T-cell (primary cell): ENCODE data around the gene CDK11A. TPM values are rescaled to one million over a fixed set of nuclear protein-coding genes. Genes with fewer than 3 reads are reported as not detected.
"Not testable (repeated sequence)": the region's sequence is repeated elsewhere in the genome, so short reads cannot be mapped to it uniquely, and the experiment has no call there.

Experiments used
- ATAC-seq, 4 experiments: fragments of 200-7000 bp in 3 of 4; fragments of 150-1000 bp in 1 of 4; cut with Tn5 transposase; replicated peaks in 1 of 4; 1 replicate in 3 of 4; 2 replicates in 1 of 4; pipeline ENCODE4 v1.10.0; 2021; ENCODE audit warnings: moderate library complexity in 3 of 4, mild to moderate bottlenecking in 2 of 4, moderate number of reproducible peaks in 1 of 4
- CTCF ChIA-PET, 2 donors: fragments of 300-600 bp; sonication (Branson Sonifier 250); formaldehyde crosslinking; loops; one replicate each; lab custom pipeline; 2022; ENCODE audit warnings: antibody characterized with exemption in 2 of 2; lab: Charles Lee
- POLR2A ChIA-PET, 2 donors: fragments of 300-600 bp; sonication (Branson Sonifier 250); formaldehyde crosslinking; loops; one replicate each; lab custom pipeline; 2022; ENCODE audit warnings: antibody characterized with exemption in 2 of 2; lab: Charles Lee
- DNase-seq, 35 experiments: peaks; one replicate each; pipeline versions ENCODE4 v3.0.0 to v3.0.0-alpha.2; 2013 to 2023
- H3K27ac ChIP-seq: one replicate; pipeline ENCODE4 v1.5.1; 2013; ENCODE audit warnings: low read length
- H3K27me3 ChIP-seq, 2 experiments: replicated peaks in 1 of 2; 1 replicate in 1 of 2; 2 replicates in 1 of 2; pipeline versions ENCODE4 v1.6.1 to v1.7.0; 2013; ENCODE audit warnings: low read length in 1 of 2, mixed read lengths in 1 of 2; ENCODE audit not compliant: control insufficient read depth in 2 of 2, insufficient read depth in 2 of 2; ENCODE audit errors: extremely low read depth in 1 of 2
- H3K36me3 ChIP-seq, 2 donors: 1 replicate in 1 of 2; 2 replicates in 1 of 2; pipeline versions ENCODE4 v1.6.1 to v1.7.0; 2013; ENCODE audit warnings: low read length in 1 of 2; ENCODE audit not compliant: control insufficient read depth in 2 of 2, insufficient read depth in 1 of 2; ENCODE audit errors: extremely low read depth in 1 of 2
- H3K4me1 ChIP-seq, 2 experiments: 1 replicate in 1 of 2; 2 replicates in 1 of 2; pipeline versions ENCODE4 v1.6.1 to v1.7.0; 2013; ENCODE audit warnings: low read length in 2 of 2, mixed read lengths in 1 of 2; ENCODE audit not compliant: insufficient read depth in 2 of 2, control insufficient read depth in 1 of 2; ENCODE audit errors: extremely low read depth in 1 of 2
- H3K4me3 ChIP-seq, 2 donors: 1 replicate in 1 of 2; 2 replicates in 1 of 2; pipeline versions ENCODE4 v1.5.1 to v1.7.0; 2013; ENCODE audit warnings: mild to moderate bottlenecking in 2 of 2, low read length in 1 of 2, moderate library complexity in 1 of 2; ENCODE audit not compliant: control insufficient read depth in 1 of 2; ENCODE audit errors: extremely low read depth in 1 of 2
- H3K9me3 ChIP-seq: 2 replicates; pipeline ENCODE4 v1.7.0; 2013
- H3K27ac Mint-ChIP-seq, 2 donors: one replicate each; pipeline ENCODE4 v1.8.0; 2020 to 2021; ENCODE audit warnings: mild to moderate bottlenecking in 2 of 2, mixed read lengths in 2 of 2
- H3K27me3 Mint-ChIP-seq, 2 donors: one replicate each; pipeline ENCODE4 v1.8.0; 2021 to 2022; ENCODE audit warnings: mixed read lengths in 2 of 2
- H3K36me3 Mint-ChIP-seq: one replicate; pipeline ENCODE4 v1.8.0; 2021; ENCODE audit warnings: mixed read lengths
- H3K4me1 Mint-ChIP-seq, 3 donors: one replicate each; pipeline ENCODE4 v1.8.0; 2020 to 2022; ENCODE audit warnings: mixed read lengths in 3 of 3, mild to moderate bottlenecking in 1 of 3
- H3K4me3 Mint-ChIP-seq, 3 donors: one replicate each; pipeline ENCODE4 v1.8.0; 2020 to 2022; ENCODE audit warnings: mild to moderate bottlenecking in 3 of 3, mixed read lengths in 3 of 3, moderate library complexity in 3 of 3
- H3K9me3 Mint-ChIP-seq, 3 donors: one replicate each; pipeline ENCODE4 v1.8.0; 2020 to 2022; ENCODE audit warnings: mixed read lengths in 3 of 3
- WGBS: methylation state at CpG from one replicate; pipeline ENCODE4 v1.1.5; 2013; ENCODE audit warnings: missing lambda C conversion rate; ENCODE audit not compliant: insufficient coverage; 5-methylcytosine and 5-hydroxymethylcytosine counted together
- total RNA-seq, 35 experiments: library from RNA in 6 of 35; stranded (reverse) in 6 of 35; fragments of 120-200 nt in 1 of 35; gene quantifications; one replicate each; pipeline versions ENCODE4 v1.2.1 to v1.2.4 and lab custom pipeline; 2013 to 2026

CDK11A gene
- 100 to 1,000 TPM; 109 to 243 (median 182) TPM for total RNA-seq
- 77.5 TPM for total RNA-seq (2013)
- 2.4 to 13.9 (median 6.4) reads per million in 29 experiments for total RNA-seq (lab: John Stamatoyannopoulos, UW)

DNA sequence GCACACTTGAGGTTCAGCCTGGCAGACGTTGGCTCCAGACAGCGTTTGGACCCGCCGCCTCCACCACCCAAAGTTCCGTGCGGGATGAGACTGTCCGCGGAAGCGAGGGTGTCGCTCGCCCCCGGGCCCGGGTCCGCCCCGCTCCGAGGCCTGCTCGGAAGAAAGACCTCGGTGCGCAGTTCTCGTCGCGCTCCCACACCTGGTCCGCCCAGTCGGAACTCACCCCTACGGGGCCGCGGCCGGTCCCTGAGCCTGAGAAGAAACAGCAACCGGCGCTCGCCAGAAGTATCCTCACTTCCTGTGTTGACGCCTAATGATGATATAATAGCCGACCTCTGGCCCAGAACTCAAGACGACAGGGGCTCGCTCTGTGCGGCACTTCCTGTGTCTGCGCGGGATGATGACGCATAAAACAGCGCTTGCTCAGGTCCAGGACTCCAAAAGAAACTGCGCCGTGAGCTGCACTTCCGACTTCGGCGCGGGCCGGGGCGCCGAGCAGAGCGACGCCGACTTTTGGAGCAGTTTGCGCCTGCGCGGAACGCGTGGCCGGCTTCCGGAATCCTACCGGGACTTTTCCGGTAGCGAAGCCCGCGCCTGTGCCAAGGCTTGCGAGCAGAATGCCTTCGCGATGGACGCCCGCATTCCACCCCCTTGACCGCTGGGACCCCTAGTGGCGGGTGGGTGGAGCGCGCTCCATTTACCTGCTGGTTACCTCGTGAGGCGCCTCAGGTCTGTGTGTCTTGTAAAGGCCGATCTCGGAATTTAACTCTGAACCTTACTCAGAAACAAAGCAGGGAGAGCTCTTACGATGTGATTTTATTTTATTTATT lies at the start of gene CDK11A:
Gene CDK11A, minus strand, starts transcription at position 323 of the 830 bp plus-strand sequence. CDS start 1,539 bp downstream, outside the sequence.
- ATAC-seq (peak; percentile 89 to 94 (median 92)), DNase-seq (peak; percentile 86 to 100 (median 99))
- WGBS: 0% methylated on average over 38 of the region's 78 CpGs
- ChIA-PET CTCF (interaction anchor here in 1 of 2 donors (0.6 kb wide), 1 partner anchor 31 kb away, joined by 4 read pairs; no protein-coding TSS in a partner anchor), POLR2A (interaction anchor here in 1 of 2 donors (0.6 kb wide), 1 partner anchor 66 kb away, joined by 3 read pairs; no protein-coding TSS in a partner anchor)
- H3K9me3 Mint-ChIP-seq, H3K27me3 ChIP-seq, H3K9me3 ChIP-seq, H3K27me3 Mint-ChIP-seq: not testable (repeated sequence)
- Mint-ChIP-seq H3K4me3 (peak within 1 kb of the TSS; percentile 89 to 94 (median 93)), H3K4me1 (peaks cover 9 to 26% (median 19%) of the 10 kb centered on the region in 3 donors), H3K27ac (peak within 1 kb of the TSS; percentile 89 to 97), H3K36me3 (peaks cover 12% of the 10 kb centered on the region)
- Histone ChIP-seq H3K36me3 (peaks cover 0 to 19% of the 10 kb centered on the region in 2 donors), H3K27ac (peak within 1 kb of the TSS; percentile 78), H3K4me3 (peak within 1 kb of the TSS; percentile 38 to 76), H3K4me1 (peaks cover 6 to 19% of the 10 kb centered on the region in 2 experiments)

DNA sequence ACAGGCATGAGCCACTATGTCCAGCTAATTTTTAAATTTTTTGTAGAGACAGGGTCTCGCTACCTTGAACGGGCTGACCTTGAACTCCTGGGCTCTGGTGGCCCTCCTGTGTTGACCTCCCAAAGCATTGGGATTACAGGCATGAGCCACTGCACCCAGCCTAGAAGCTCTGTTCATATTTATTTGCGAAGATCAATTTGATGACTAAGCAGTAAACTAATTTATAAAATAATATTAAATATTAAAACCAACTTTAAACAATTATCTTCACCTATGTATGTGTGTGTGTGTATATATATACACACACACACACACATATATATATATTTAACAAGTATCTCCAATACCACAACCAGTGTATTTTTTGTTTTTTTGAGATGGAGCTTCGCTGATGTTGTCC lies 49.7 kb upstream of the CDK11A start:
- Histone ChIP-seq H3K36me3 (peaks cover 4 to 14% of the 10 kb centered on the region in 2 donors), H3K27ac (no peak overlapping the region), H3K27me3 (no peaks in the 10 kb centered on the region), H3K9me3 (peaks cover 2% of the 10 kb centered on the region), H3K4me1 (peaks cover 7 to 25% of the 10 kb centered on the region in 2 experiments), H3K4me3 (no peak overlapping the region)
- H3K27me3 Mint-ChIP-seq: no peaks in the 10 kb centered on the region
- no peak for ATAC-seq
- peaks cover 3 to 5% (median 4%) of the 10 kb centered on the region in 3 donors for H3K9me3 Mint-ChIP-seq
- ChIA-PET CTCF (interaction anchor here in 1 of 2 donors (0.6 kb wide), 1 partner anchor 11 kb away, joined by 4 read pairs; no protein-coding TSS in a partner anchor), POLR2A (no interaction called here)
- H3K27ac Mint-ChIP-seq: no peak overlapping the region
- WGBS: 100% methylated on average over 2 of the region's 4 CpGs
- no peak for DNase-seq
- H3K36me3 Mint-ChIP-seq: peaks cover 15% of the 10 kb centered on the region
- H3K4me3 Mint-ChIP-seq: no peak overlapping the region
- peaks cover 20 to 33% (median 28%) of the 10 kb centered on the region in 3 donors for H3K4me1 Mint-ChIP-seq

DNA sequence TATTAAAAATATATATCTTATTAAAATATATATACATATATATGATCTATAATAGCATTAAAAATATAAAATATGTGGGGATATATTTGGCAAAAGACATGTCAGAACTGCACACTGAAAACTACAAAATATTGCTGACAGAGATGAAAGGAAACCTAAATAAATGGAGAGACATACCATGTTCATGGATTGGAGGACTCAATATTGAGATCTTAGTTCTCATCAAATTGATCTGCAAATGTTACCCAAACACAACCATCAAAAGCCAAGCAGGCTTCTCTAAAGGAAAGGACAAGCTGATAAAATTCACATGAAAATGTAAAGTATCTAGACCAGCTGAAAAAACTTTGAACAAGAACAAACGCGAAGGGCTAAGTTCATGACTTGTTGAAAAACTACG lies 46.9 kb upstream of the CDK11A start:
- ChIA-PET CTCF (no interaction called here), POLR2A (interaction anchor here in 1 of 2 donors (0.5 kb wide), 1 partner anchor 69 kb away, joined by 4 read pairs; no protein-coding TSS in a partner anchor)
- H3K27me3 Mint-ChIP-seq: no peaks in the 10 kb centered on the region
- H3K27ac Mint-ChIP-seq: no peak overlapping the region
- peaks cover 22% of the 10 kb centered on the region for H3K36me3 Mint-ChIP-seq
- H3K4me3 Mint-ChIP-seq: no peak overlapping the region
- 97% methylated on average over 3 of the region's 3 CpGs for WGBS
- peaks cover 9 to 23% (median 19%) of the 10 kb centered on the region in 3 donors for H3K4me1 Mint-ChIP-seq
- no peaks in the 10 kb centered on the region for H3K27me3 ChIP-seq
- H3K4me3 ChIP-seq: no peak overlapping the region
- no peak overlapping the region for H3K27ac ChIP-seq
- peaks cover 3 to 5% (median 4%) of the 10 kb centered on the region in 3 donors for H3K9me3 Mint-ChIP-seq
- H3K9me3 ChIP-seq: peaks cover 2% of the 10 kb centered on the region
- ATAC-seq: no peak
- no peak for DNase-seq
- H3K36me3 ChIP-seq: peaks cover 11 to 13% of the 10 kb centered on the region in 2 donors
- H3K4me1 ChIP-seq: peaks cover 0 to 8% of the 10 kb centered on the region in 2 experiments

DNA sequence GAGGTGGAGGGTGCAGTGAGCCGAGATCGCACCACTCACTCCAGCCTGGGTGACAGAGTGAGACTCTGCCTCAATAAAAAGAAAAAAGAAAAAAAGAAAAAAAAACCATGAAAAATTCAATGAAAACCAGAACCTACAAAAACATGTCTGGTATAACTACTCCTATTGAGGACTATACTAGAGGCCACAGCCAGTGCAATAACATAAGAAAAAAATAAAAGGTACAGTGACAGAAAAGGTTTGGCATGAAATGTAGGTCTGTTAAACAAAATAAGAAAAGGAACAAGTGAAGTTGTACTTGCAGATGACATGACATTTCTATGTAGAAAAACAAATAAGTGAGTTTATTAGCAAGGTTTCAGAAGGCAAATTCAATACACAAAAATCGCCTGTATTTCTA lies 45.9 kb upstream of the CDK11A start:
- peaks cover 11 to 17% of the 10 kb centered on the region in 2 donors for H3K36me3 ChIP-seq
- Mint-ChIP-seq H3K27me3 (no peaks in the 10 kb centered on the region), H3K4me1 (peaks cover 0 to 13% (median 9%) of the 10 kb centered on the region in 3 donors), H3K4me3 (no peak overlapping the region), H3K27ac (no peak overlapping the region), H3K36me3 (peaks cover 22% of the 10 kb centered on the region), H3K9me3 (peaks cover 3 to 5% (median 4%) of the 10 kb centered on the region in 3 donors)
- no peak for ATAC-seq
- POLR2A ChIA-PET: no interaction called here
- H3K27ac ChIP-seq: no peak overlapping the region
- CTCF ChIA-PET: no interaction called here
- DNase-seq: no peak
- H3K9me3 ChIP-seq: peaks cover 2% of the 10 kb centered on the region
- no CpG with 5 or more reads among the region's 3 CpGs for whole genome bisulfite sequencing
- no peaks in the 10 kb centered on the region for H3K27me3 ChIP-seq
- no peak overlapping the region for H3K4me3 ChIP-seq
- H3K4me1 ChIP-seq: no peaks in the 10 kb centered on the region

DNA sequence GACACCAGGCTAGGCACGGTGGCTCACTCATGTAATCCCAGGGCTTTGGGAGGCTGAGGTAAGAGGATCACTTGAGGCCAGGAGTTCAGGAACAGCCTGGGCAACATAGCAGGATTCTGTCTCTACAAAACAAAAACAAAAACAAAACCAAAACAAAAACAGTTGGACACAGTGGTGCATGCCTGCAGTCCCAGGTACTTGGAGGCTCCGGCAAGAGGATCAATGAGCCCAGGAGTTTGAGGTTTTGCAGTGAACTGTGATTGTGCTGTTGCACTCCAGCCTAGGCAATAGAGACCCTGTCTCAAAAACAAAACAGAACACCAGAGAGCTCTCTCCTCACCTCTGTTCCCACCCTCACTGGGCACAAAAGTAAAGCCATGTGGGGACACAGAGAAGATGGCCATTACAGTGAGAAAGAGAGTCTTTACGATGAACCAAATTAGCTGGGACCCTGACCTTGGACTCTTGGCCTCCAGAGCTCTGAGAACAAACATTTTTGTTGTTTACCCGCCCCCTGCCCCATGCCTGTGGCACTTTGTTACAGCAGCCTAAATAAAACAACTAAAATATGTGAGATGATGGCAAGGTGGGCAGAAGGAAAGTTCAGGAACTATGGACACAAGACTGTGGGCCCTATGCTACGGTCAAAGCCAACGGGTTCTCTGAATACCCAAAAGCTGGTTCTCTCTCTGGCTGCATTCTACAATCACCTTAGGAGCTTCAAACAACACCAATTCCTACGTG lies 44.3 kb upstream of the CDK11A start:
- ATAC-seq (no peak), DNase-seq (no peak)
- no peak overlapping the region for H3K4me3 Mint-ChIP-seq
- WGBS: 93% methylated on average over 2 of the region's 7 CpGs
- Histone ChIP-seq H3K4me3 (no peak overlapping the region), H3K4me1 (no peaks in the 10 kb centered on the region), H3K27ac (no peak overlapping the region), H3K36me3 (peaks cover 18 to 31% of the 10 kb centered on the region in 2 donors), H3K27me3 (no peaks in the 10 kb centered on the region), H3K9me3 (peaks cover 2% of the 10 kb centered on the region)
- no peaks in the 10 kb centered on the region for H3K27me3 Mint-ChIP-seq
- peaks cover 27% of the 10 kb centered on the region for H3K36me3 Mint-ChIP-seq
- ChIA-PET CTCF (interaction anchor here in 1 of 2 donors (0.6 kb wide), 1 partner anchor 129 kb away, joined by 3 read pairs; no protein-coding TSS in a partner anchor), POLR2A (no interaction called here)
- peak overlapping the region in 1 of 2 donors; percentile 22 for H3K27ac Mint-ChIP-seq
- peaks cover 3 to 5% (median 4%) of the 10 kb centered on the region in 3 donors for H3K9me3 Mint-ChIP-seq
- peaks cover 0 to 8% (median 8%) of the 10 kb centered on the region in 3 donors for H3K4me1 Mint-ChIP-seq
